ENCODE results near the gene CDRT4.

GRCh38 chr17:15434956-15435355, 32.5 kb downstream of the CDRT4 start:
- no peak for TF ChIP-seq CTCF (IDR thresholded peaks at IDR 0.05; ENCODE audit: low read depth, low read length)
- TF ChIP-seq EZH2phosphoT487 (IDR thresholded peaks at IDR 0.05; ENCODE audit: low read depth) = no peak
